SK-N-SH (cell line): ENCODE measurements around the gene SMOC1. TPM values are rescaled to one million over a fixed set of nuclear protein-coding genes. Genes with fewer than 3 reads are reported as not detected.
"Not testable (repeated sequence)": the region's sequence is repeated elsewhere in the genome, so short reads cannot be mapped to it uniquely, and the experiment has no call there.

Source experiments
- CTCF ChIA-PET: fragments of 300-600, 350-600 bp; formaldehyde crosslinking; extraction: SDS; loops from one replicate; lab custom pipeline; 2021; lab: Yijun Ruan, JAX
- POLR2A ChIA-PET: fragments of 350-600 bp; sonication (Branson Sonifier 250); formaldehyde crosslinking; extraction: SDS; loops from one replicate; lab custom pipeline; 2020; ENCODE audit warnings: antibody characterized with exemption, inconsistent platforms; lab: Yijun Ruan, JAX
- DNase-seq: peaks from one replicate; pipeline ENCODE4 v3.0.0; 2012
- H2AFZ ChIP-seq: fragments of 200-600 bp; sonication (generic); 2 replicates; pipeline ENCODE4 v1.8.1; 2016; ENCODE audit warnings: antibody characterized with exemption, mild to moderate bottlenecking, low read depth
- H3F3A ChIP-seq: fragments of 200-600 bp; sonication (generic); replicated peaks from 2 replicates; pipeline ENCODE3; 2016; ENCODE audit warnings: antibody characterized with exemption, mild to moderate bottlenecking; ENCODE audit not compliant: insufficient read depth
- H3K27ac ChIP-seq, 2 experiments: fragments of 200-500 bp in 1 of 2; fragments of 200-600 bp in 1 of 2; sonication (Bioruptor generic) in 1 of 2; sonication (generic), shearing (Covaris generic) in 1 of 2; 2 replicates each; pipeline versions ENCODE4 v1.5.1 to v1.6.1; 2014 to 2016; ENCODE audit warnings: low read depth in 2 of 2, inconsistent platforms in 1 of 2, low read length in 1 of 2, mild to moderate bottlenecking in 1 of 2, mixed read lengths in 1 of 2
- H3K27me3 ChIP-seq: fragments of 200-600 bp; sonication (generic), shearing (Covaris generic); 2 replicates; pipeline ENCODE4 v1.6.1; 2016; ENCODE audit warnings: mixed run types; ENCODE audit not compliant: insufficient read depth
- H3K36me3 ChIP-seq, 2 experiments: fragments of 200-500 bp in 1 of 2; fragments of 200-600 bp in 1 of 2; sonication (Bioruptor generic) in 1 of 2; sonication (generic) in 1 of 2; replicated peaks in 1 of 2; 2 replicates each; pipeline versions ENCODE3 to v1.5.1; 2014 to 2016; ENCODE audit warnings: low read length in 1 of 2, mild to moderate bottlenecking in 1 of 2; ENCODE audit not compliant: insufficient read depth in 2 of 2, control insufficient read depth in 1 of 2
- H3K4me1 ChIP-seq, 2 experiments: fragments of 200-500 bp in 1 of 2; fragments of 200-600 bp in 1 of 2; sonication (Bioruptor generic) in 1 of 2; sonication (generic), shearing (Covaris generic) in 1 of 2; 2 replicates each; pipeline versions ENCODE4 v1.5.1 to v1.6.1; 2014 to 2016; ENCODE audit warnings: low read depth in 1 of 2, low read length in 1 of 2, mixed run types in 1 of 2; ENCODE audit not compliant: insufficient read depth in 2 of 2, control insufficient read depth in 1 of 2
- H3K4me2 ChIP-seq: fragments of 200-600 bp; sonication (generic), shearing (Covaris generic); 2 replicates; pipeline ENCODE4 v1.6.1; 2017; ENCODE audit warnings: mixed run types
- H3K4me3 ChIP-seq, 2 experiments: fragments of 200-500 bp in 1 of 2; fragments of 200-600 bp in 1 of 2; sonication (Bioruptor generic) in 1 of 2; sonication (generic), shearing (Covaris generic) in 1 of 2; 2 replicates each; pipeline versions ENCODE4 v1.5.1 to v1.8.1; 2014 to 2016; ENCODE audit warnings: low read depth in 2 of 2, inconsistent platforms in 1 of 2, low read length in 1 of 2, mild to moderate bottlenecking in 1 of 2, mixed read lengths in 1 of 2, moderate library complexity in 1 of 2
- H3K79me2 ChIP-seq: fragments of 200-600 bp; sonication (generic); 2 replicates; pipeline ENCODE4 v1.8.1; 2017; ENCODE audit warnings: mild to moderate bottlenecking; ENCODE audit not compliant: insufficient read depth
- H3K9ac ChIP-seq: fragments of 200-600 bp; sonication (generic); 2 replicates; pipeline ENCODE4 v1.6.1; 2017; ENCODE audit warnings: mixed run types
- H3K9me2 ChIP-seq: fragments of 200-600 bp; sonication (generic); 2 replicates; pipeline ENCODE4 v1.6.1; 2017; ENCODE audit warnings: mixed run types
- H3K9me3 ChIP-seq: fragments of 200-600 bp; sonication (generic); 2 replicates; pipeline ENCODE4 v1.6.1; 2017; ENCODE audit warnings: mixed run types, mild to moderate bottlenecking, moderate library complexity
- H4K20me1 ChIP-seq: fragments of 200-600 bp; sonication (generic); 2 replicates; pipeline ENCODE4 v1.6.1; 2017; ENCODE audit warnings: mild to moderate bottlenecking, mixed run types; ENCODE audit not compliant: insufficient read depth
- ELF1 ChIP-seq: IDR thresholded peaks from 2 replicates; pipeline ENCODE4 v1.4.0; 2012
- EP300 ChIP-seq, 2 experiments: IDR thresholded peaks; 2 replicates each; pipeline versions ENCODE4 v1.4.0 to v1.6.1; 2012; ENCODE audit warnings: borderline replicate concordance in 1 of 2, low read depth in 1 of 2, low read length in 1 of 2
- FOSL2 ChIP-seq: IDR thresholded peaks from 2 replicates; pipeline ENCODE4 v1.4.0; 2012; ENCODE audit warnings: low read depth, mild to moderate bottlenecking, moderate library complexity, borderline replicate concordance
- FOXJ3 ChIP-seq: sonication (generic); formaldehyde crosslinking; IDR thresholded peaks from 2 replicates; pipeline ENCODE4 v1.5.1; 2020; ENCODE audit warnings: mild to moderate bottlenecking, missing genetic modification reagents
- GABPA ChIP-seq: IDR thresholded peaks from 2 replicates; pipeline ENCODE4 v1.4.0; 2012; ENCODE audit warnings: low read depth, mild to moderate bottlenecking
- JUND ChIP-seq: IDR thresholded peaks from 2 replicates; pipeline ENCODE4 v1.4.0; 2012
- MAX ChIP-seq: IDR thresholded peaks from 2 replicates; pipeline ENCODE4 v1.4.0; 2012; ENCODE audit warnings: low read depth
- NFIC ChIP-seq: IDR thresholded peaks from 2 replicates; pipeline ENCODE4 v1.4.0; 2012; ENCODE audit warnings: borderline replicate concordance
- NRF1 ChIP-seq: IDR thresholded peaks from 2 replicates; pipeline ENCODE4 v1.6.1; 2012; ENCODE audit warnings: low read depth, mild to moderate bottlenecking, low read length
- TAF1 ChIP-seq: IDR thresholded peaks from 2 replicates; pipeline ENCODE4 v1.6.1; 2012; ENCODE audit warnings: low read depth, mild to moderate bottlenecking, low read length, moderate library complexity, borderline replicate concordance
- TCF12 ChIP-seq: IDR thresholded peaks from 2 replicates; pipeline ENCODE4 v1.4.0; 2012
- YY1 ChIP-seq: IDR thresholded peaks from 2 replicates; pipeline ENCODE4 v1.4.0; 2012; ENCODE audit warnings: low read depth, mild to moderate bottlenecking
- ZBTB33 ChIP-seq: IDR thresholded peaks from 2 replicates; pipeline ENCODE4 v1.4.0; 2012; ENCODE audit warnings: low read depth, borderline replicate concordance
- WGBS: methylation state at CpG from one replicate; pipeline ENCODE4 v1.1.6; 2017; ENCODE audit warnings: low lambda C conversion rate; 5-methylcytosine and 5-hydroxymethylcytosine counted together
- polyA plus RNA-seq, 3 experiments: library from polyadenylated mRNA; depleted of rRNA; stranded (reverse); fragments of >200 nt; gene quantifications; 2 replicates each; pipeline ENCODE4 v1.2.3, GENCODE V29; 2012

Gene SMOC1
- polyA plus RNA-seq, 1 of the 3 experiments (the other 2 are of a cell fraction), result not detected

- Histone ChIP-seq H3K36me3 (no peaks in the 10 kb centered on the region), H3K4me1 (no peaks in the 10 kb centered on the region), H3K9me3 (no peaks in the 10 kb centered on the region), H3K4me2 (no peak overlapping the region), H4K20me1 (no peaks in the 10 kb centered on the region)
- 18% methylated on average over 1 of the region's 1 CpG for WGBS
- no peak for TF ChIP-seq GABPA
- no peak for TF ChIP-seq FOXJ3 (CRISPR knock-in tag)
- no peak for TF ChIP-seq FOSL2
- no peak for TF ChIP-seq YY1
- TF ChIP-seq TCF12, result no peak
- TF ChIP-seq TAF1, result no peak
- TF ChIP-seq EP300 (IDR thresholded peaks at IDR 0.05; ENCODE audit: borderline replicate concordance in 1 of 2, low read depth in 1 of 2, low read length in 1 of 2), result no peak
- TF ChIP-seq MAX, result no peak
- TF ChIP-seq NFIC, result no peak
- no peak for TF ChIP-seq NRF1
- no peak for TF ChIP-seq JUND
- TF ChIP-seq ZBTB33, result no peak
- TF ChIP-seq ELF1, result no peak
- TF ChIP-seq, all 33 proteins: peak for 0
- Histone ChIP-seq H3K4me3 (no peak overlapping the region), H3F3A (no peaks in the 10 kb centered on the region), H3K27ac (no peak overlapping the region), H3K79me2 (no peaks in the 10 kb centered on the region), H2AFZ (no peak overlapping the region), H3K27me3 (no peaks in the 10 kb centered on the region), H3K9me2 (no peaks in the 10 kb centered on the region), H3K9ac (no peak overlapping the region)
- CTCF ChIA-PET, result interaction anchor here (0.9 to 3.5 kb wide), 3 partner anchors 19 to 24 kb away, joined by 3 to 11 read pairs (median 10); partner anchors contain the start of gene SMOC1
- POLR2A ChIA-PET, result no interaction called here
- no peak for DNase-seq
These were observed 22.1 kb downstream of the SMOC1 start for GRCh38 chr14:69901113-69901951.

GRCh38 chr14:69903046-69903445, 23.8 kb downstream of the SMOC1 start:
- H4K20me1 ChIP-seq, H3K9me3 ChIP-seq, DNase-seq, H3K27ac ChIP-seq, CTCF ChIA-PET, H3K9ac ChIP-seq, H3K9me2 ChIP-seq, H3K27me3 ChIP-seq, POLR2A ChIA-PET, H2AFZ ChIP-seq, H3K36me3 ChIP-seq, H3K4me1 ChIP-seq, H3K4me2 ChIP-seq, H3K4me3 ChIP-seq, H3K79me2 ChIP-seq, H3F3A ChIP-seq: not testable (repeated sequence)
- WGBS, result 81% methylated on average over 7 of the region's 29 CpGs
